HFF-Myc (cell line): ENCODE results near the gene GPR158.

Experiments
- DNase-seq: peaks from one replicate; pipeline ENCODE4 v3.0.0-alpha.2; 2011; ENCODE audit warnings: low read depth; ENCODE audit errors: extremely low read depth
- H3K4me3 ChIP-seq: replicated peaks from 2 replicates; pipeline ENCODE4 v1.5.1; 2011; ENCODE audit warnings: low read depth, mild to moderate bottlenecking, control low read depth, low read length
- CTCF ChIP-seq: IDR thresholded peaks from 2 replicates; pipeline ENCODE4 v1.5.1; 2012; ENCODE audit warnings: mild to moderate bottlenecking, low read depth, low read length, control low read depth; ENCODE audit errors: missing control alignments

The GPR158 gene

GRCh38 chr10:25502453-25502852 is 327.7 kb downstream of the GPR158 start:
- DNase-seq, result no peak
- no peak overlapping the region for H3K4me3 ChIP-seq
- no peak for TF ChIP-seq CTCF

DNA sequence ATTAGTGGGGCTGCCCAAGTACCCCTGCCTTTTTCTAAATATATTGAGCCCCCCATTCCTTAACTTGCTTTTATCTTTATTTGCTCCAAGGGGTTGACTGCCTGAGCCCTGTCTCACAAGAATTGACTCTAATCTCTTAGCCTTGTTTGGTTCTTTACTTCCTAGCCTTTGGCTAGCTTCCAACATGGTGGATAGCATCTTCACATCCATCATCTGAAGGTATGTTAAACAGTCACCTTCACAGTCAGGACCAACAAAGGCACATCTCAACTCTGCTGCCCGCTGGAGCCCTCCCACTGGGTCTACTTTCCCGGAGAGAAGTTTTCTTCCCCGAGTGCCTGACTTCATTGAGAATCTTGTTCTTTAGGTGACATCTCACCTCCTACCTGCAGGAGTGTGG is 329.5 kb downstream of the GPR158 start:
- TF ChIP-seq CTCF, result no peak
- H3K4me3 ChIP-seq, result no peak overlapping the region
- no peak for DNase-seq

DNA sequence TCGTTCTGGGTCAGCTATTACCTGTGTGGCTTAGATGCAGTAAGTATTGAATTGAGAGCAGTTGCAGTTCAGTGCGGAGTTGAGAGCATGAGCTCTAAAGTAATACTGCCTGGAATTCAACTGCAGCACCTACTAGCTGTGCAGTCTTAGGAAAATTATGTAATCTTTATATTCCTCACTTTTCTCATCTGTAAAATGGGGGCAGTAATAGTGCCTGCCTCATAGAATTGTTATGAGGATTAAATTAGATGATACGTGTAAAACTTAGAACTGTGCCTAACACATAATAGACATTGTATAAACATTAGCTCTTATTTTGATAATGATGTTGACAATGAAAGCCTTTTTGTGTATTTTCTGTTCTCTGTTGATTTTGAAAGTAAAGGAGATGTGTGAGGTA is 330.0 kb downstream of the GPR158 start:
- H3K4me3 ChIP-seq, result no peak overlapping the region
- TF ChIP-seq CTCF, result no peak
- no peak for DNase-seq

DNA sequence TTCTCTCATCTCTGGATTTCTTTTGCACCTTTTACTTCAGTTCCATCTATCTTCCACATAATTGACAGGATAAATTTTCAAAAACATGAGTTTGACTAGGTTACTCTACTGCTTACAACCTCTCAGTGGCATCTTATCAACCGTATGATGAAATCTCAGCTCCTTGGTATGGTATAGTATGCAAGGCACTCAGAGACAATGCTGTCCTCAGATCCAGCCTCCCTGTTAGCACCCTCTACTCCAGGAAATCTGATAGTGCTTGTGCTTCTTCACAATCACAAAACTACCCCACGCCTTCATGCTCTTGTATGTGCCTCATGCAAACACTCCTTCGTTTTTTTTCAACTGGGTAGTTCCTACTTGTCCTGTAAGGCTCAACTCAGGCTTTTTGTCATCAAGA is 330.7 kb downstream of the GPR158 start:
- DNase-seq, result no peak
- H3K4me3 ChIP-seq, result no peak overlapping the region
- no peak for TF ChIP-seq CTCF

DNA sequence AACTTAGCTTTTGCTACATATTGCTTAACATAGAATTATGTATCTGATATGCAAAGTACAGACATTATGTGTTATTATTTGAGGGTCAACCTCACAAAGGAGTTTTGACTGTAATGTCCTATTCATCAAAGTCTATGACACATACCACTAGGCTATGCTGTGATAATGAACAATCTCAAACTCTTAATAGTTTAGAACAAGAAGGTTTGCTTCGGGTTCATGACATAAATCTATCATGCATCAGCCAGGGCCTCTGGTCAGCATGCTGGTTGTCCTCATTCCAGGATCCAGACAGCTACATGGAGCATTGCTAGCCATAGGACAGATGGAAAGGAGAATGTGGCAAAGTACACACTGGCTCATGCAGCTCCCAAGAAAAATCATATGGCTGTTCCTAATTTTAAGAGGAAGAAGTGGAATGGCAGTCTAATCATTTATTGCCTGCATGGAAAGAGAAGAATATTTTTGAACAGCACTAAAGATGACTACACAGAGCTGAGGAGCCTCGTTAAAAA is 332.1 kb downstream of the GPR158 start:
- no peak for TF ChIP-seq CTCF

GRCh38 chr10:25508112-25508815 is 333.5 kb downstream of the GPR158 start:
- no peak for DNase-seq
- no peak for TF ChIP-seq CTCF
- no peak overlapping the region for H3K4me3 ChIP-seq

More for the DNA sequence above, 332.1 kb downstream of the GPR158 start:
- H3K4me3 ChIP-seq, result no peak overlapping the region
- DNase-seq, result no peak

- no peak overlapping the region for H3K4me3 ChIP-seq
- no peak for TF ChIP-seq CTCF
Observed at GRCh38 chr10:25509151-25509550, 334.4 kb downstream of the GPR158 start.

More at GRCh38 chr10:25509151-25509550, 334.4 kb downstream of the GPR158 start:
- DNase-seq, result no peak
